Muscle layer of duodenum (tissue), 2 donors: ENCODE data around the gene WDR49.

Source experiments
- H3K27ac ChIP-seq: one replicate; pipeline ENCODE4 v1.7.0; 2013; ENCODE audit warnings: mild to moderate bottlenecking, low read length
- H3K27me3 ChIP-seq: one replicate; pipeline ENCODE4 v1.7.0; 2013; ENCODE audit warnings: low read depth, mild to moderate bottlenecking, control low read depth, low read length
- H3K36me3 ChIP-seq, 2 donors: one replicate each; pipeline ENCODE4 v1.7.0; 2013; ENCODE audit warnings: low read length in 2 of 2, control low read depth in 1 of 2, mild to moderate bottlenecking in 1 of 2; ENCODE audit not compliant: insufficient read depth in 2 of 2, control insufficient read depth in 1 of 2
- H3K4me1 ChIP-seq, 2 donors: one replicate each; pipeline ENCODE4 v1.7.0; 2013; ENCODE audit warnings: low read length in 2 of 2, mild to moderate bottlenecking in 2 of 2, control low read depth in 1 of 2, moderate library complexity in 1 of 2; ENCODE audit not compliant: insufficient read depth in 2 of 2, control insufficient read depth in 1 of 2
- H3K4me3 ChIP-seq, 2 donors: one replicate each; pipeline ENCODE4 v1.7.0; 2013; ENCODE audit warnings: low read length in 2 of 2, low read depth in 1 of 2, mild to moderate bottlenecking in 1 of 2
- H3K9me3 ChIP-seq, 2 donors: one replicate each; pipeline ENCODE4 v1.7.0; 2013; ENCODE audit warnings: low read length in 2 of 2, control low read depth in 1 of 2, mild to moderate bottlenecking in 1 of 2; ENCODE audit not compliant: control insufficient read depth in 1 of 2
- donor health status: healthy.

The WDR49 gene

GRCh38 chr3:167653760-167654159 lies at the start of gene WDR49:
Gene WDR49, minus strand, starts transcription at chr3:167653942. Its CDS starts 517 bp downstream, at chr3:167653425.
- Histone ChIP-seq H3K4me3 (peak within 1 kb of the TSS; percentile 23 to 40), H3K27ac (peak within 1 kb of the TSS; percentile 49), H3K4me1 (peaks cover 0 to 5% of the 10 kb centered on the region in 2 donors)

GRCh38 chr3:167700926-167701325 lies 47.2 kb upstream of the WDR49 start:
- Histone ChIP-seq H3K9me3 (no peaks in the 10 kb centered on the region), H3K4me1 (no peaks in the 10 kb centered on the region)

More at GRCh38 chr3:167653760-167654159, at the start of gene WDR49:
- Histone ChIP-seq H3K9me3 (peaks cover 0 to 2% of the 10 kb centered on the region in 2 donors), H3K27me3 (no peaks in the 10 kb centered on the region), H3K36me3 (no peaks in the 10 kb centered on the region)

GRCh38 chr3:167700046-167700445 lies 46.3 kb upstream of the WDR49 start:
- H3K27ac ChIP-seq, result no peak overlapping the region
- H3K4me3 ChIP-seq, result no peak overlapping the region
- H3K36me3 ChIP-seq, result peaks cover 4 to 20% of the 10 kb centered on the region in 2 donors
- H3K4me1 ChIP-seq, result no peaks in the 10 kb centered on the region
- H3K9me3 ChIP-seq, result no peaks in the 10 kb centered on the region
- H3K27me3 ChIP-seq, result no peaks in the 10 kb centered on the region

More at GRCh38 chr3:167700926-167701325, 47.2 kb upstream of the WDR49 start:
- no peak overlapping the region for H3K4me3 ChIP-seq
- H3K27me3 ChIP-seq, result no peaks in the 10 kb centered on the region
- no peak overlapping the region for H3K27ac ChIP-seq
- peaks cover 2 to 12% of the 10 kb centered on the region in 2 donors for H3K36me3 ChIP-seq

GRCh38 chr3:167694121-167694520 lies 40.4 kb upstream of the WDR49 start:
- Histone ChIP-seq H3K27ac (no peak overlapping the region), H3K27me3 (no peaks in the 10 kb centered on the region), H3K4me3 (no peak overlapping the region), H3K4me1 (no peaks in the 10 kb centered on the region), H3K36me3 (peaks cover 12 to 22% of the 10 kb centered on the region in 2 donors), H3K9me3 (no peaks in the 10 kb centered on the region)

- no peak overlapping the region for H3K27ac ChIP-seq
- H3K36me3 ChIP-seq, result peaks cover 10 to 25% of the 10 kb centered on the region in 2 donors
- H3K9me3 ChIP-seq, result no peaks in the 10 kb centered on the region
- H3K4me1 ChIP-seq, result no peaks in the 10 kb centered on the region
- no peaks in the 10 kb centered on the region for H3K27me3 ChIP-seq
- no peak overlapping the region for H3K4me3 ChIP-seq
These were observed 37.6 kb upstream of the WDR49 start for GRCh38 chr3:167691366-167691765.

- H3K27ac ChIP-seq, result no peak overlapping the region
- H3K4me1 ChIP-seq, result no peaks in the 10 kb centered on the region
- H3K36me3 ChIP-seq, result peaks cover 4 to 17% of the 10 kb centered on the region in 2 donors
- H3K4me3 ChIP-seq, result no peak overlapping the region
- no peaks in the 10 kb centered on the region for H3K9me3 ChIP-seq
- no peaks in the 10 kb centered on the region for H3K27me3 ChIP-seq
These were observed 30.7 kb upstream of the WDR49 start for GRCh38 chr3:167684388-167684993.

- H3K4me1 ChIP-seq, result no peaks in the 10 kb centered on the region
- H3K9me3 ChIP-seq, result peaks cover 12 to 13% of the 10 kb centered on the region in 2 donors
- peaks cover 25 to 27% of the 10 kb centered on the region in 2 donors for H3K36me3 ChIP-seq
- no peak overlapping the region for H3K4me3 ChIP-seq
- H3K27ac ChIP-seq, result no peak overlapping the region
- H3K27me3 ChIP-seq, result no peaks in the 10 kb centered on the region
These were observed 25.8 kb upstream of the WDR49 start for GRCh38 chr3:167679526-167679925.

- Histone ChIP-seq H3K27ac (no peak overlapping the region), H3K4me1 (no peaks in the 10 kb centered on the region), H3K4me3 (peak overlapping the region in 1 of 2 donors; percentile 34), H3K27me3 (no peaks in the 10 kb centered on the region), H3K9me3 (peaks cover 12 to 13% of the 10 kb centered on the region in 2 donors), H3K36me3 (peaks cover 15 to 39% of the 10 kb centered on the region in 2 donors)
These were observed 22.1 kb upstream of the WDR49 start for GRCh38 chr3:167675848-167676247.

GRCh38 chr3:167673221-167673620 lies 19.5 kb upstream of the WDR49 start:
- Histone ChIP-seq H3K4me3 (no peak overlapping the region), H3K9me3 (peaks cover 12 to 13% of the 10 kb centered on the region in 2 donors), H3K4me1 (no peaks in the 10 kb centered on the region), H3K27ac (no peak overlapping the region), H3K27me3 (no peaks in the 10 kb centered on the region), H3K36me3 (peaks cover 9 to 39% of the 10 kb centered on the region in 2 donors)

GRCh38 chr3:167671878-167672427 lies 18.2 kb upstream of the WDR49 start:
- no peak overlapping the region for H3K4me3 ChIP-seq
- peaks cover 12 to 13% of the 10 kb centered on the region in 2 donors for H3K9me3 ChIP-seq
- no peaks in the 10 kb centered on the region for H3K4me1 ChIP-seq
- H3K27me3 ChIP-seq, result no peaks in the 10 kb centered on the region
- peaks cover 9 to 39% of the 10 kb centered on the region in 2 donors for H3K36me3 ChIP-seq
- no peak overlapping the region for H3K27ac ChIP-seq

- no peaks in the 10 kb centered on the region for H3K9me3 ChIP-seq
- no peaks in the 10 kb centered on the region for H3K27me3 ChIP-seq
- H3K4me3 ChIP-seq, result no peak overlapping the region
- no peaks in the 10 kb centered on the region for H3K4me1 ChIP-seq
- no peak overlapping the region for H3K27ac ChIP-seq
- peaks cover 0 to 16% of the 10 kb centered on the region in 2 donors for H3K36me3 ChIP-seq
These were observed 16.0 kb upstream of the WDR49 start for GRCh38 chr3:167669699-167670098.
